KMS-11 (cell line): ENCODE data around the gene ACOXL.

Experiments used
- H2AFZ ChIP-seq: fragments of 200-600 bp; sonication (generic); 2 replicates; pipeline ENCODE4 v1.6.1; 2016; ENCODE audit warnings: antibody characterized with exemption, mixed run types, low read depth
- H3K27ac ChIP-seq: fragments of 200-600 bp; sonication (generic); 2 replicates; pipeline ENCODE4 v1.6.1; 2016; ENCODE audit warnings: mild to moderate bottlenecking, mixed run types
- H3K27me3 ChIP-seq: fragments of 200-600 bp; sonication (generic); 2 replicates; pipeline ENCODE4 v1.6.1; 2017; ENCODE audit warnings: mild to moderate bottlenecking, low read depth, mixed run types, moderate library complexity; ENCODE audit not compliant: insufficient read depth
- H3K36me3 ChIP-seq: fragments of 200-600 bp; sonication (generic); 2 replicates; pipeline ENCODE4 v1.6.1; 2017; ENCODE audit warnings: mild to moderate bottlenecking, mixed run types; ENCODE audit not compliant: insufficient read depth
- H3K4me1 ChIP-seq: fragments of 200-600 bp; sonication (generic); 2 replicates; pipeline ENCODE4 v1.6.1; 2016; ENCODE audit warnings: mild to moderate bottlenecking, low read depth, mixed run types; ENCODE audit not compliant: poor library complexity, severe bottlenecking
- H3K4me2 ChIP-seq: fragments of 200-600 bp; sonication (generic); 2 replicates; pipeline ENCODE4 v1.7.0; 2016; ENCODE audit warnings: mild to moderate bottlenecking, mixed run types
- H3K4me3 ChIP-seq: fragments of 200-600 bp; sonication (generic); IDR thresholded peaks from 2 replicates; pipeline ENCODE4 v1.6.1; 2017; ENCODE audit warnings: low read depth, low read length, mixed read lengths; ENCODE audit not compliant: insufficient read depth
- H3K79me2 ChIP-seq: fragments of 200-600 bp; sonication (generic); 2 replicates; pipeline ENCODE4 v1.6.1; 2016; ENCODE audit warnings: low read depth, mixed run types; ENCODE audit not compliant: insufficient read depth
- H3K9ac ChIP-seq: fragments of 200-600 bp; sonication (generic); 2 replicates; pipeline ENCODE4 v1.6.1; 2016; ENCODE audit warnings: mild to moderate bottlenecking, mixed run types
- H4K20me1 ChIP-seq: fragments of 200-600 bp; sonication (generic); 2 replicates; pipeline ENCODE4 v1.6.1; 2016; ENCODE audit warnings: mild to moderate bottlenecking, mixed run types; ENCODE audit not compliant: insufficient read depth
- TF ChIP-seq, protein P1 (sequence below): fragments of 200-600 bp; sonication (generic); conservative IDR thresholded peaks from 2 replicates; pipeline ENCODE4 v1.6.1; 2017; ENCODE audit warnings: low read depth, mild to moderate bottlenecking, antibody characterized with exemption, low read length, moderate library complexity, mixed read lengths

The ACOXL gene

GRCh38 chr2:110807522-110807921 lies 75.1 kb downstream of the ACOXL start:
- Histone ChIP-seq H3K27me3 (no peaks in the 10 kb centered on the region), H3K4me2 (no peak overlapping the region), H4K20me1 (no peaks in the 10 kb centered on the region), H3K79me2 (peaks cover 6% of the 10 kb centered on the region; the same call in 1 of the 2 replicates), H3K4me1 (peaks cover 20% of the 10 kb centered on the region), H2AFZ (no peak overlapping the region), H3K27ac (no peak overlapping the region), H3K36me3 (no peaks in the 10 kb centered on the region), H3K4me3 (no peak overlapping the region), H3K9ac (no peak overlapping the region)
- TF ChIP-seq, protein P1, sequence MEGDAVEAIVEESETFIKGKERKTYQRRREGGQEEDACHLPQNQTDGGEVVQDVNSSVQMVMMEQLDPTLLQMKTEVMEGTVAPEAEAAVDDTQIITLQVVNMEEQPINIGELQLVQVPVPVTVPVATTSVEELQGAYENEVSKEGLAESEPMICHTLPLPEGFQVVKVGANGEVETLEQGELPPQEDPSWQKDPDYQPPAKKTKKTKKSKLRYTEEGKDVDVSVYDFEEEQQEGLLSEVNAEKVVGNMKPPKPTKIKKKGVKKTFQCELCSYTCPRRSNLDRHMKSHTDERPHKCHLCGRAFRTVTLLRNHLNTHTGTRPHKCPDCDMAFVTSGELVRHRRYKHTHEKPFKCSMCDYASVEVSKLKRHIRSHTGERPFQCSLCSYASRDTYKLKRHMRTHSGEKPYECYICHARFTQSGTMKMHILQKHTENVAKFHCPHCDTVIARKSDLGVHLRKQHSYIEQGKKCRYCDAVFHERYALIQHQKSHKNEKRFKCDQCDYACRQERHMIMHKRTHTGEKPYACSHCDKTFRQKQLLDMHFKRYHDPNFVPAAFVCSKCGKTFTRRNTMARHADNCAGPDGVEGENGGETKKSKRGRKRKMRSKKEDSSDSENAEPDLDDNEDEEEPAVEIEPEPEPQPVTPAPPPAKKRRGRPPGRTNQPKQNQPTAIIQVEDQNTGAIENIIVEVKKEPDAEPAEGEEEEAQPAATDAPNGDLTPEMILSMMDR = no peak

DNA sequence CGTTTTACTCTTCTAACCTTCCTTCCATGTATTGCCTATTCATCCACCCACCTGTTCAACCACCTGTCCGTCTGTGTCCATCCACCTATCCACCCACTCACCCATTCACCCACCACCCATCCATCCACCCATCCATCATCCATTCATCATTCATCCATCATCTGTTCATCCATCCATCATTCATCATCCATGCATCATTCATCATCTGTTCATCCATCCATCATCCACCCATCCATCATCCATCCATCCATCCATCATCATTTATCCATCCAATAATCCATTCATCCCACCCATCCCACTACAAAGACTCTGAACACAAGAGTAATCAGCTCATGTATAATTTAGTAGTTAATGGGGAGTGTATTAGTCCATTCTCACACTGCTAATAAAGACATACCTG lies 78.0 kb downstream of the ACOXL start:
- Histone ChIP-seq H3K79me2 (peaks cover 8% of the 10 kb centered on the region; the same call in 1 of the 2 replicates), H2AFZ (no peak overlapping the region), H3K9ac (no peak overlapping the region), H3K4me2 (no peak overlapping the region), H4K20me1 (no peaks in the 10 kb centered on the region), H3K4me1 (peaks cover 20% of the 10 kb centered on the region), H3K27ac (no peak overlapping the region), H3K4me3 (no peak overlapping the region), H3K27me3 (no peaks in the 10 kb centered on the region), H3K36me3 (no peaks in the 10 kb centered on the region)
- TF ChIP-seq, protein P1 = no peak

- Histone ChIP-seq H3K4me2 (no peak overlapping the region), H3K36me3 (no peaks in the 10 kb centered on the region)
These were observed 80.6 kb downstream of the ACOXL start for GRCh38 chr2:110812726-110813645.

DNA sequence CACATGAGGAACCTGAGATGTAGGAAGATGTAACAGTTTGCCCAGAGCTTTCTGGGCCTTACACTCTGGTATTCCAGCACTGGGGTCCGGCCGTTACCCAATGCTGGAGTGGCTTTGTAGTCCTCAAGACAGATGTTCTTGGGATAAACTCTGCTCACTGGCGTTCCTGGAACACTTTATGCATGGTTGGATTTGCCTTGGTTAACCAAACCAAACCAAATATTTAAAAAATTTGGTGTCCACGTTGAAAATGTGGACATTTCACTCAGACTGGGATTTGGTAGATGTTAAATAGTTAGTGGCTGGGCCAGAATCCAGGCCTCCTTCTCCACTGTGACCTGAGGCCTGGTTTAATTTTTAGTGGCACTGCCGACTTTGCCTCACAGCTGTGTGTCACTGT lies 81.5 kb downstream of the ACOXL start:
- Histone ChIP-seq H3K36me3 (no peaks in the 10 kb centered on the region), H2AFZ (no peak overlapping the region), H3K79me2 (peaks cover 8% of the 10 kb centered on the region; the same call in 1 of the 2 replicates), H3K4me2 (no peak overlapping the region), H3K27me3 (no peaks in the 10 kb centered on the region), H4K20me1 (no peaks in the 10 kb centered on the region), H3K27ac (no peak overlapping the region), H3K4me3 (no peak overlapping the region), H3K9ac (no peak overlapping the region), H3K4me1 (peaks cover 20% of the 10 kb centered on the region)
- TF ChIP-seq, protein P1 = no peak

More at GRCh38 chr2:110812726-110813645, 80.6 kb downstream of the ACOXL start:
- Histone ChIP-seq H3K27ac (no peak overlapping the region), H3K9ac (no peak overlapping the region), H2AFZ (no peak overlapping the region), H3K79me2 (peaks cover 8% of the 10 kb centered on the region; the same call in 1 of the 2 replicates), H4K20me1 (no peaks in the 10 kb centered on the region), H3K4me1 (peaks cover 20% of the 10 kb centered on the region), H3K27me3 (no peaks in the 10 kb centered on the region), H3K4me3 (no peak overlapping the region)
- TF ChIP-seq, protein P1 = no peak
